Measurements from ENCODE around the gene SIPA1L3. TPM values are rescaled to one million over a fixed set of nuclear protein-coding genes. Genes with fewer than 3 reads are reported as not detected.
A peak's percentile ranks its signal among the peaks of the same experiment; 100 is the strongest.
"Not testable (repeated sequence)": the region's sequence is repeated elsewhere in the genome, so short reads cannot be mapped to it uniquely, and the experiment has no call there.

The SIPA1L3 gene
- total RNA-seq, 1 donor from 2014 or later = 9.3 TPM

GRCh38 chr19:37905946-37906868 is 801 bp upstream of the SIPA1L3 start, which contains the start of gene WDR87:
Gene WDR87 (minus strand): TSS chr19:37906594. CDS start chr19:37898239, 8,355 bp downstream.
- ATAC-seq (peak; percentile 18), DNase-seq (ENCODE audit: missing footprints) (no peak)
- intact Hi-C loops (cut with DNase I) = loop anchor here (2.0 kb wide), 1 partner anchor 429 kb away; the partner anchor contains the start of gene CATSPERG

- ATAC-seq (no peak), DNase-seq (ENCODE audit: missing footprints) (no peak)
- intact Hi-C loops (cut with DNase I) = loop anchor here (1.0 to 2.0 kb wide), 2 partner anchors 91 to 427 kb away; partner anchors contain the start of gene CATSPERG
Observed at GRCh38 chr19:37907735-37908455, 887 bp downstream of the SIPA1L3 start.

GRCh38 chr19:37909661-37910199 is 2.7 kb downstream of the SIPA1L3 start:
- intact Hi-C loops (cut with DNase I) = no loop called here
- ATAC-seq (no peak), DNase-seq (ENCODE audit: missing footprints) (no peak)

GRCh38 chr19:37914908-37915307 is 7.9 kb downstream of the SIPA1L3 start:
- intact Hi-C loops (cut with DNase I) = no loop called here
- DNase-seq (ENCODE audit: missing footprints) = no peak
- no peak for ATAC-seq

GRCh38 chr19:37920591-37921450 is 13.8 kb downstream of the SIPA1L3 start:
- DNase-seq (ENCODE audit: missing footprints) (no peak), ATAC-seq (no peak)
- intact Hi-C loops (cut with DNase I) = no loop called here

- ATAC-seq; DNase-seq (ENCODE audit: missing footprints); intact Hi-C loops (cut with DNase I): not testable (repeated sequence)
Observed at GRCh38 chr19:37924573-37924972, 17.6 kb downstream of the SIPA1L3 start.

- DNase-seq (ENCODE audit: missing footprints) (no peak), ATAC-seq (no peak)
- intact Hi-C loops (cut with DNase I) = no loop called here
Observed at GRCh38 chr19:37925212-37925611, 18.2 kb downstream of the SIPA1L3 start.

GRCh38 chr19:37926255-37926654 is 19.2 kb downstream of the SIPA1L3 start:
- ATAC-seq = no peak
- intact Hi-C loops (cut with DNase I) = no loop called here
- no peak for DNase-seq (ENCODE audit: missing footprints)

GRCh38 chr19:37926711-37927110 is 19.7 kb downstream of the SIPA1L3 start:
- DNase-seq (ENCODE audit: missing footprints) = no peak
- intact Hi-C loops (cut with DNase I) = no loop called here
- no peak for ATAC-seq

GRCh38 chr19:37928527-37929286 is 21.7 kb downstream of the SIPA1L3 start:
- ATAC-seq = no peak
- DNase-seq (ENCODE audit: missing footprints) = no peak
- intact Hi-C loops (cut with DNase I) = no loop called here

GRCh38 chr19:37929355-37929923 is 22.4 kb downstream of the SIPA1L3 start:
- ATAC-seq (no peak), DNase-seq (ENCODE audit: missing footprints) (no peak)
- intact Hi-C loops (cut with DNase I) = no loop called here

- intact Hi-C loops (cut with DNase I) = no loop called here
- ATAC-seq = no peak
Observed at GRCh38 chr19:37930416-37930815, 23.4 kb downstream of the SIPA1L3 start.

GRCh38 chr19:37931881-37932655 is 25.1 kb downstream of the SIPA1L3 start:
- DNase-seq (ENCODE audit: missing footprints) (peak; percentile 85), ATAC-seq (no peak)
- intact Hi-C loops (cut with DNase I) = no loop called here

More at GRCh38 chr19:37930416-37930815, 23.4 kb downstream of the SIPA1L3 start:
- no peak for DNase-seq (ENCODE audit: missing footprints)

GRCh38 chr19:37932985-37933936 is 26.3 kb downstream of the SIPA1L3 start:
- peak; percentile 14 for ATAC-seq
- intact Hi-C loops (cut with DNase I) = no loop called here
- DNase-seq (ENCODE audit: missing footprints) = no peak

- DNase-seq (ENCODE audit: missing footprints) = peak; percentile 78
- intact Hi-C loops (cut with DNase I) = no loop called here
- ATAC-seq = peak; percentile 91
Observed at GRCh38 chr19:37933937-37934358, 26.9 kb downstream of the SIPA1L3 start.

GRCh38 chr19:37935341-37935740 is 28.3 kb downstream of the SIPA1L3 start:
- ATAC-seq = no peak
- intact Hi-C loops (cut with DNase I) = no loop called here

More at GRCh38 chr19:37935341-37935740, 28.3 kb downstream of the SIPA1L3 start:
- DNase-seq (ENCODE audit: missing footprints) = no peak
